CD4-positive, alpha-beta T cell treated with Interleukin-2 at 100 ng/mL for 4 hours (primary cell): ENCODE measurements around the gene ADAMTS12.

Experiments used
- DNase-seq: peaks from one replicate; pipeline ENCODE4 v3.0.0-alpha.2; 2020; ENCODE audit warnings: low spot score

ADAMTS12 gene

DNA sequence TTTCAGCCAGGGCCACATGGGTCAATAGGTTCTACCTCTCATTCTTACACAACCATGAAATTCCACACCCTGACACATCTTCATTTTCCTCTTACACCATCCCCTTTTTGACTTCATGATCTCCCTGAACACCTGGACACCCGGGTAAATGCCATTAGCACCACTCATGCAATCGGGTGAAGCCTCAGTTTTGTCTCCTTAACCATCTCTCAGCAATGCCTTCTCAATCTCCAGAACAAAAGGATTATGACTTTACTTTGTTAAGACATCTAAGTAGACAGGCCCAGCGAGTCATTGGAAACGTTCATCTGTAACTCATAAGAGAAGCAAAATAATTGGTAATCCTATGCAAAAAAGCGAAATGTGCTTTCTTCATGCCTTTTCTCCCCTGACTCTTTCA, 49.9 kb downstream of the ADAMTS12 start:
- DNase-seq: no peak

DNA sequence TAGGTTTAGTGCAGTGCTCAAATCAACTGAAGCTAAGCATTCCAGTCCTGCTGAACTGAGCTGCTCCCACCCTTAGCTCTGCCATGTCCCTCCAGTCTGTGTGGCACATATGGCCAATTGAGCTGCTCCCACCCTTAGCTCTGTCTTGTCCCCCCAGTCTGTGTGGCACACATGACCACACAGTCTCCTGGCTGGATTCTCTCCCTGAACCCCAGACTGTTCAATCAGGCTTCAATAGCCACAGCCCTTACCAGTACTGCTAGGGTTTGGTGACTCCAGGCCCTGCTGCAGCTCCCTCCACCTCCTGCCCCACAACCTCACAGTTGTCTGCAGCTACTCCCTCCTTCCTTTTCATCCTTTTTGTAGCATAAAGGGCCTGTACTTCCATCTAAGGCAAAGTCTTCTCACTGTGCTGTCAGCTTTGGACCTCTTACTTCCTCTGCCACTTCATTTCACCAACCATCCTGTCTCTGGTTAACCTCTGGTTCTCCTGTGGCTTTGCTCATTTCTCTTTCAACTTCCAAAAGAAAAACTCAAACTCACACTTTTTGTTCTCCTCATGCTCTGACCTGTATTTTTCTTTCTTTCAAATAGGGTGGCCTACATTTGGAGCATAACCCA, 50.8 kb downstream of the ADAMTS12 start:
- no peak for DNase-seq

DNA sequence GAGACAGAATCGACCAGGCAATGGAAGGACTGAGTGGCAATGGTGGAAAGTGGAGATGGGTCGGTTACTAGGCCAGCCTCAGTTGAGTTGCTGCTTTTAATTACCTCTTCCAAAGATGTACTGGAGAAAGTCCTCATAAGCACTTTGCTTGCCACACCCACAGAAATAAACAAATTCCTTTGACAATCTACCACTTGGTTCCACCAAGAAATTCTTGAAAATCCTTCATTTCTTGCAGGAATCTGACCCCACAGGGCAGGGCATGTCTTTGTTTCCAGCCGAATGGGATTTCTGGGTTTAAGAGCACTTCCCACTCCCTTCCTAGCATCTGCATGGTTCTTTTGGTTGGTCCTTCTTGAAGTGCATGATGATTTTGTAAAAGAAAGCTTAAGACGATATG, 54.5 kb downstream of the ADAMTS12 start:
- no peak for DNase-seq

- no peak for DNase-seq
Observed at GRCh38 chr5:33834334-33834733, 57.5 kb downstream of the ADAMTS12 start.

DNA sequence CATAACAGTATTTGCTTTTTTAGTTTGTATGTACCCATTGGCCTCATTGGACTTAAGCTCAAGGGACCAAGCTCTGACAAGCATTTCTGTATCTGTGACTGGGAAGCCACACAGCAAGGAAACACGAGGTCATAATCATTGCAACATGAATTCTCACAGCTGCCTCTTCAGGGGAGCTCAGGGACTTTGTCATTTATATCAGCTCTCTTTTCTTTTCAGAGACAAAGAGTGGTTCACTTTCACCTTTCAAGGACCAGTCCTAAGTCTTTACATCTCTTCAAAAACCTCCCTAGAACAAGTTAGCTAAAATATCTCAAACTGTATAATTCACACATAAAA, 58.6 kb downstream of the ADAMTS12 start:
- DNase-seq: no peak

- DNase-seq: no peak
Observed at GRCh38 chr5:33832404-33833236, 59.2 kb downstream of the ADAMTS12 start.

GRCh38 chr5:33831041-33831440, 60.7 kb downstream of the ADAMTS12 start:
- no peak for DNase-seq

GRCh38 chr5:33829430-33829829, 62.4 kb downstream of the ADAMTS12 start:
- DNase-seq: no peak

DNA sequence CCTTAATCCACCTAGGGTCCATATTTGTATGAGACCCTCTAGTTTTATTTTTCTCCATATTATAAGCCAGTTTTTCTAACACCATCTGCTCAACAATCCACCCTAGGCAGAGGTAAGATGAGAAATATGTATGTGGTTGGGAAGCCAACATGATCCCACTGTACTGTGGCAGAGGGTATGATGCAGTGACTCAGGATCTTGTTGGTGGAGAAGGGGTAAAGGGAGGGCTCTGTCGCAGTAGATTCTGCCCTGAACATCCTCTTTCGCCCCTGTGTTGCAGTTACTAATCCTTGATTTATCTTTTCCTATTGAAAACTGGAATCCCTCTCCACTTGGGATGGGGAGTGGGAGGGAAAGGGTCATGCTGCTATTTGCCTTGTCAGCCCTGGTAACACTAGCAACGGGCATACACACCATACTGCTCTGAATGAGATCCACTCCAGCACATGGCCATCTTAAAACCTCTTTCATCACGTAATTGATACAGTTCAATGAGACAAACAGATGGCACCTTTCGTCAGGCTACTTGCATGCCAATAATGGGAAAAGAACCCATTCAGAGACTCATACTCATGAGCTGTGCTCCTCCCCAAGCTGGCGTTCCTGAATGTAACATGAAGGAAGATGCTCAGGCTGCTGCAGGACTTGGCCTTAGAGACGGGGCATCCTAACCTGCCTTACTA, 63.0 kb downstream of the ADAMTS12 start:
- no peak for DNase-seq

GRCh38 chr5:33827885-33828284, 63.9 kb downstream of the ADAMTS12 start:
- no peak for DNase-seq

DNA sequence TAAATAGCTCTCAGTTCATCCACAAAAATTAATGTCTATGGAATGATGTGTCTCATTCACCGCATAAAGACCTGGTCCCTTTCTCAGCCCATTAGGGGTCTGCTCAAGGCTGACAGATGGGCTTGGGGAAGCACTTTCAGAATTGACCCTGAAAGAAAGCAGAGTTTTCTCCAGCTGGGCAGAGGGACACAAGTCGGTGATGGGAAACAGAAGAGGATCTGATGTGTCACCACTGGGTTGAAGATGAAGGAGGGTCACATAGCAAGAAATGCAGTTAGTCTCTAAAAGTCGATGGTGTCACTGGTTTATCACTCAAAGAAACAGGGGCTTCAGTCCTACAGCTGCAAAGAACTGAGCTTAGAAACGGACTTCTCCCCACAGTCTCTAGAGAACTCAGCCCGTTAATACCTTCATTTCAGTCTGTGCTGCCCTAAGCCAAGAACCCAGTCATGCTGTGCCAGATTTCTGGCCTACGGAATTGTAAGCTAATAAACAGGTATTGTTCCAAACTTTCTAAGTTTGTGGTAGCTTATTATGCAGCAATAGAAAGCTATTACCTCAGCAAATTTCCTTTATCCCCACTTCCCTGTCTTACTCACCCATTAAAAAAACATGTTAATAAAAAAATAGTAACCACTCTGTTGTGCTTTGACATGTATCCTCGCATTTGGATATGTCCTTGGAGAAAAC, 64.6 kb downstream of the ADAMTS12 start:
- DNase-seq: no peak

GRCh38 chr5:33824516-33825195, 67.1 kb downstream of the ADAMTS12 start:
- DNase-seq: no peak

DNA sequence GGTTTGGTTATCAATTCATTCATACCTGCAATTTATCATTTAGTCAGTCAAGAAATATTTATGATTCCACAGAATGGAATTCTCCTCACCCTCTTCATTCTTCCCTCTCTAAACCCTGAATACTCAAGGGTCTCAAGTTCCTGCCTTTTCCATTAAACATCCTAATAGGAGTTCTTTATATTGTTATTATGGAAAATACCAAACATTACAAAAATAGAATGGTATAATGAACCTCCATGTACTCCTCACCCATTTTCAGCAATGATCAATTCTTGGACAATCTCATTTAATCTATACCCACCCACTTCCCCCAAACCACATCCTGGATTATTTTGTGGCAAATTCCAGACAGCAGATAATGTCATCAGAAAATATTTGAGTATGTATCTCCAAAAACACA, 74.5 kb downstream of the ADAMTS12 start:
- no peak for DNase-seq

DNA sequence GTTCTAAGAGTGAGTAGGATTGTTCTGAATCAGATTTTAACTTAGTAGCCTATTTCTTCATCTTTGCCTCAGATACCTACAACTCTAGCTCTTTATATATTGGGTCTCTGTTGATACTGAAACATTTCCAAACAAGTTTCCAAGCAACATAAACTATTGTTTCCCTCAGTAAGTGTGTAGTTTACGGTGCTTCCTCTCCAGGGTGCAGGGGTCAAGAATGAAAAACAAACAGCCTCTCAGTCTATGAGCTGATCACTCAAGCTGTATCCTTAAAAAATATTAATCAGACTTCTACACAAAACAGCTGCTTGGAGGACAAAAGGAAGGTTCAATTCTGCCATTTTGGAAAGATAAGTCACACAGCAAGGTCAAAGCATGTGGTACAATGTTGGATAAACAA, 75.0 kb downstream of the ADAMTS12 start:
- DNase-seq: no peak

GRCh38 chr5:33812746-33813145, 79.0 kb downstream of the ADAMTS12 start:
- no peak for DNase-seq

GRCh38 chr5:33810491-33811120, 81.2 kb downstream of the ADAMTS12 start:
- DNase-seq: no peak

GRCh38 chr5:33809936-33810335, 81.9 kb downstream of the ADAMTS12 start:
- no peak for DNase-seq

- no peak for DNase-seq
Observed at GRCh38 chr5:33808699-33809098, 83.1 kb downstream of the ADAMTS12 start.

GRCh38 chr5:33807771-33808170, 84.0 kb downstream of the ADAMTS12 start:
- no peak for DNase-seq

GRCh38 chr5:33806738-33807442, 84.9 kb downstream of the ADAMTS12 start:
- DNase-seq: no peak

GRCh38 chr5:33801292-33801691, 90.5 kb downstream of the ADAMTS12 start:
- no peak for DNase-seq
